Gastrocnemius medialis (tissue), 4 donors: ENCODE measurements around the gene TRIM15.

ENCODE experiments used
- CTCF ChIP-seq, 5 experiments: fragments of 450-650 bp in 3 of 5; fragments of 200-600 bp in 2 of 5; sonication (generic) in 2 of 5; IDR thresholded peaks in 4 of 5; conservative IDR thresholded peaks in 1 of 5; 1 replicate in 4 of 5; 2 replicates in 1 of 5; pipeline ENCODE4 v1.5.1; 2016 to 2019; ENCODE audit warnings: antibody characterized with exemption in 5 of 5, mild to moderate bottlenecking in 3 of 5, moderate library complexity in 3 of 5
- POLR2A ChIP-seq, 2 donors: fragments of 450-650 bp; IDR thresholded peaks; one replicate each; pipeline ENCODE4 v1.6.1; 2017; ENCODE audit warnings: antibody characterized with exemption in 2 of 2, mild to moderate bottlenecking in 2 of 2, moderate library complexity in 2 of 2

- TF ChIP-seq CTCF (IDR thresholded peaks at IDR 0.05 in 4 of 5, conservative IDR thresholded peaks at IDR 0.05 in 1 of 5) (no peak), POLR2A (IDR thresholded peaks at IDR 0.05) (no peak)
Measured at GRCh38 chr6:30160008-30160784, 3.1 kb upstream of the TRIM15 start.
